ENCODE results near the gene PRR23B.
"Not testable (repeated sequence)": the region's sequence is repeated elsewhere in the genome, so short reads cannot be mapped to it uniquely, and the experiment has no call there.

PRR23B gene

DNA sequence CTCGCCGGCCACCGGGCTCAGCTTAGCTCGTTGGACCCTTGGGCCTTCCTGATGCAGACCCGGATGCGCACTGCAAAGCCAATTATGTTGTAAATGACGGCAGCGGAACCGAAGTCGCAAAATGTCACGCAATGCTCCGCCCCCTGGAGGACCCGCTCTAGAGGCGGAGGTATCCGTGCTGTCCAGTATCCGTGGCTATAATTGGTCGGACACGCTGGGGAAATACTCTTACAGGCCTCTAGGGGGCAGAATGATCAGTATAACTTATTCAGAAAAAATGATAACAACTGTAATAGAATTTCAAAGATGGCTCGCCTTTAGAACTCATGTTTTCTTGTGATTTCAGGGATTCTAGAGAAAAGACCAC is at the start of gene PRR23B:
Gene PRR23B, minus strand, starts transcription at position 59 of the 367 bp plus-strand sequence. CDS start 265 bp downstream, outside the sequence.
- no peak for DNase-seq

DNA sequence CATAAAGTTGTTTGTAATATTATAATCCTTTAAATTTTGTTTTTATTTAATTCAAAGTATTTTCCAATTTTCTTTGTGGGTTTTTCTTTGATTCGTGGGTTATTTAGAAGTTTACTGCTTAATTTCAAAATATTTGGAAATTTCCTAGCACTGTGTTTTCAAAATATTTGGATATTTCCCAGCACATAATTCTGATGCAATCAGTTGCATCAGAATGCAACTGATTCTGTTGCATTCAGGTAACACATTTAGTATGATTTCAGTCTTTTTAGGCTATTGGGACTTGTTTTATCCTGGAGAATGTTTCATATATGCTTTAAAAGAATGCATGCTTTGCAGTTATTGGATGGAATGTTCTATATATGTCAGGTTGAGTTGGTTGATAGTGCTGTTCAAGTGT is 42.2 kb upstream of the PRR23B start:
- DNase-seq: no peak

DNA sequence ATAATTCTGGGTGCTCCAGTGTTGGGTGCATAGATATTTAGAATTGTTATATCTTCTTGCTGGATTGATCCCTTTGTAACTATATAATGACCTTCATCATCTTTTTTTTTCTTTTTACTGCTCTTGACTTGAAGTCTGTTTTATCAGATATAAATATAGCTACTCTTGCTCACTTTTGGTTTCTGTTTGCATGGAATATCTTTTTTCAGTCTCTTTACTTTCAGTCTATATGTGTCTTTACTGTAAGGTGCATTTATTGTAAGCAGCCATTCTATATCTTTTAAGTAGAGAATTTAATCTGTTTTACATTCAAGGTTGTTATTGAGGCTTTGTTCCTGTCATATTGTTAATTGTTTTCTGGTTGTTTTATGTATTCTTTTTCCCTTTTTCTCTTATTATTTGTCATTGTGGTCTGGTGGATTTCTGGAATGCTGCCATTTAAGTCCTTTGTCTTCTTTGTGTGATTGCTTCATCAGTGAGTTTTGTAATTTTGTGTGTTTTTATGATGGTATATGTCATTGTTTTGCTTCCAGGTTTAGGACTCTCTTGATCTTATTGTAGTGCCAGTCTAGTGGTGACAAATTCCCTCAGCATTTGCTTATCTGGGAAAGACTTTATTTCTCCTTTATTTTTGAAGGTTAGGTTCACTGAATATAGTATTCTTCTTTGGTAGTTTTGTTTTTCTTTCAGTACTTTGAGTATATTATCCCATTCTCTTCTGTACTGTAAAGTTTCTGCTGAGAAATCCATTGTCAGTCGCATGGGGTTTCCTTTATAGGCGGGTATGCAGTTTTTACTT is 32.3 kb upstream of the PRR23B start:
- no peak for DNase-seq

DNA sequence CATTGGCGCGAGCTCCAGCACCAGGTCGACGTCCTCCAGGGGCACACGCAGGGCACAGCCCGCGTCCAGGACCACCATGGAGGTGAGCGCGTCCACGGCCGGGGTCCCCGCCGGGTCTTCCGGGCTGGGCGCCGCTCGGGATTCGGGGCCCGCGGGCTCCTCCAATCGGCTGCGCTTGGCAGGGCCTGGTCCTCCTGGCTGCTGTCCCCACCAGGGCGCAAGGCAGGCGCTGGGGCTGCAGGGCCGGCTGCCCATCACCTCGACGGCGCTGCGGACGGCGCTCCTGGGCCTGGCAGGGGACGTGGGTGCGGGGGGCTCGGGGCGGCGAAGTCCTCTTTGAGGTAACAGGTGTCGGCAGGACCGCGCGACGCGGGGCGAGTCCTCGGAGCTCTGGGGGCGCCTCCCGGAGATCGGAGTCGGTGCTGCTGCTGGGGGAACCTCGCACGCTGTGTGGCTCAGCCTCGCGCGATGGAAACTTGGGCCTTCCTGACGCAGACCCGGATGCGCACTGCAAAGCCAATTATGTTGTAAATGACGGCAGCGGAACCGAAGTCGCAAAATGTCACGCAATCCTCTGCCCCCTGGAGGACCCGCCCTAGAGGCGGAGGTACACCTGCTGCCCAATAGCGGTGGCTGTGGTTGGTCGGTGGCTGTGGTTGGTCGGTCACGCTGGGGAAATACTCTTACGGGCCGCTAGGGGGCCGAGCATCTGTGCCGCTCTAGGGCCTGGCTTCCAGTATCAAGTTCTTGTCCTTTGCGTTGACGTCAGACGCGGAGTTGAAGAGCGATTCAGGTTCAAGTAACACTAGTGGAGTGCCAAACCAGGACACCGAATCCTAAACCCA is 23.9 kb upstream of the PRR23B start, which contains the start of gene PRR23C:
Gene PRR23C, minus strand, starts transcription at position 527 of the 845 bp plus-strand sequence. Its CDS starts 272 bp downstream, at position 255.
- DNase-seq: no peak

DNA sequence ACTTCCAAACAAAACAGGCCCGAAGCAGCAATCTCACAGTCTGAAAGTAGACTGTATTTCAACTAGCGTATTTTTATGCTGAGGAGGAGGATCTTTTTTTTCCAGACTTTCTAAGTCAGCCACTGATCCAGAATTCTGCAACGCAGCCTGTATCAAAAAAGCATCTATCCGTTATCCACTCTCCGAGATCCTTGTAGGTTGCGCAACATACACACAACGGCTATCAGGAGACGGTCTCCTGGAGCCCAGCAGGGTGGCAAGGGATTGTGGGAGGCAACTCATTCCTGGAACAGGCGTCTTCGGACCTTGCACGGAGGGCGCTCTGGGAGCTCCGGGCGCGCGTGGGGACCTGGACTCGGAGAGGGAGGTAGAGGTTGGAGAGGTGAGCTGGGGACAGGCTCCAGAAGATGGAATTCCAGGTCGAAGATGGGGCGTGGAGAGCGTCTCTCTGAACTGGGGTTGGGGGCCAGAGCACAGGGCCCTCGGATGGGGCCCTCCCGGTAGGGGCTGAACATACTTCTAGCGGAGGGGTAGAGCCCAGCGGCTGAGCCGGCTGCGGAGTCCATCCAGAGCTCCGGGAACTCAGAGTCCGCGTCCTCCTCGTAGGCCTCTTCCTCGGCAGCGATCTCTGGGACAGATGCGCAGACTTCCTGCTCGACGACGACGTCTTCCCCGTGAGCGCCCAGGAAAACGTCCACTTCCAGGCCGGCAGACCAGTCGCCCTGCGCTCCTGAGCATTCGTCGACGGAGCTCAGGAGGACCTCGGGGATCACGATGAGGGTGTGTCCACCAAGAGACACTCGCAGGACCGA is 23.0 kb upstream of the PRR23B start:
- DNase-seq: no peak

DNA sequence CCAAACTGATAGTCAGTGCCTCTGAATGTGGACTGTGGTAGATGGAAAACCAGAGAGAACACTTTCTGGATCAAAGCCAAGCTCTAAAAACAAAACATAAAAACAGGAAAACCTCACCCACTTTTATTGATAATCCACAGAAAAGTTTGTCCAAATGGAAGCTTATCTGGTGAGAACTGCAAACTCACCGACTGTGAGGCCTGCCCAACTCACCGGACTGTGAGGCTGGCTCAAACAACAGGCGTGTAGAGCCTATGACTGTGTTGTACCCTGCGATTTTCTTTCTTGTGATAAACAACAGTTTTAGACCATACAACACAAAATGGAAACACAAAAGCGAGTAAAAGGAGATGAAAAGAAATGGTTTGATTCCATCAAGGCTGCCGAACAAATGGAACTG is 16.8 kb upstream of the PRR23B start:
- no peak for DNase-seq

DNA sequence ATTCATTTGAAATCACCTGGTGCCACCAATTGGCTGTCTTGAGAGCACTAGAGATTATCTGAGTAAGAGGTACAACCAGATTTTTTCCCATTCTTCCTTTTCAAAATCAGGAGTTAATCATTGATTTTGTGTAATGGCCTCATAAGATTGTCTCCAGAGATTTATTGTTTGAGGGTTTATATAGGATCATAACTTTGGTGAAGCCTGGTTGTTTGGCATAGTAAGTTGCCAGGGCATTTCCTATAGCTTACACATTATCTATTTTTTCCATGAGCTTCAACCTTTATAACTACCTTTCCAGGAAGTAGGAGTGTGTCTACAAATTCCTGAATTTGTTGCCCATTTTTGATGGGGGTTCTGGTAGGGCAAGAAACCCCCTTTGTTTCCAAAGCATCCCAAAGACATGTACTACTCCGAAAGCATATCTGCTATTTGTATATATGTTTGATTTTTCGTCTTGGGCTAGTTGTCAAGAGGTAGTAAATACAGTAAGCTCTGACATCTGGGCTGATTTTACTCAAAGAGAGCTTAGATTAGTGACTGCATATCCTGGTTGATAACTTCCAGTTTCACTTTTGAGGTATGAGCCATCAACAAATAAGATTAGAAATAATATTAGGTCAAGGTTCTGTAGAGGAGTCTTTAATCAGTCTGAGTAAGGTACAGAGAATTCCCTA is 11.7 kb upstream of the PRR23B start:
- no peak for DNase-seq

DNA sequence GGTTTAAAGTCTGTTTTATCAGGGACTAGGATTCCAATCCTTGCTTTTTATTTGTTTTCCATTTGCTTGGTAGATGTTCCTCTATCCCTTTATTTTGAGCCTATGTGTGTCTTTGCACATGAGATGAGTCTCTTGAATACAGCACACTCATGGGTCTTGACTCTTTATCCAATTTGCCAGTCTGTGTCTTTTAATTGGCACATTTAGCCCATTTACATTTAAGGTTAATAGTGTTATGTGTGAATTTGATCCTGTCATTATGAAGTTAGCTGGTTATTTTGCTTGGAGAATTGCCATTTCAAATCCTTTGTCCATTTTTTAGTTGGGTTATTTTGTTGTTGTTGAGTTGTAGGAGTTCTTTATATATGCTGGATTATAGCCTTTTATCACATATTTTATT is 9.8 kb upstream of the PRR23B start:
- DNase-seq: not testable (repeated sequence)

DNA sequence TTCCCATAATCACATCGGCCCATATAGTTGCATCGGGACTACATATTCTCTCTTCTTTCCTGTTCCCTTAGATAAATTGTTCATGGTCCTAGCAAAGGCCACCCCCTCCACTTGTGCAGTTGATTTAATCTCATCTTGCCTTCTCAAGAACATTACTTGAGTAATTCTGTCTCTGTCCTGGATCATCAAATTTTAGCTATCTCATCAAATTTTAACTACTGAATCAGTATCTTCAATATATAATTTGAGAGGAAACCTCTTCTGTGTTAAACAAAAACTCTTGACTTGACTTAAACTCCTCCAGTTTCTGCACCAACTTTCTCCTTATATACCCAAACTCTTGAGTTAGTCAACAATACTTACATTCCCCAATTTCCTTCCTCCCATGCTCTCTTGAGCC is 4.2 kb upstream of the PRR23B start:
- DNase-seq: no peak

DNA sequence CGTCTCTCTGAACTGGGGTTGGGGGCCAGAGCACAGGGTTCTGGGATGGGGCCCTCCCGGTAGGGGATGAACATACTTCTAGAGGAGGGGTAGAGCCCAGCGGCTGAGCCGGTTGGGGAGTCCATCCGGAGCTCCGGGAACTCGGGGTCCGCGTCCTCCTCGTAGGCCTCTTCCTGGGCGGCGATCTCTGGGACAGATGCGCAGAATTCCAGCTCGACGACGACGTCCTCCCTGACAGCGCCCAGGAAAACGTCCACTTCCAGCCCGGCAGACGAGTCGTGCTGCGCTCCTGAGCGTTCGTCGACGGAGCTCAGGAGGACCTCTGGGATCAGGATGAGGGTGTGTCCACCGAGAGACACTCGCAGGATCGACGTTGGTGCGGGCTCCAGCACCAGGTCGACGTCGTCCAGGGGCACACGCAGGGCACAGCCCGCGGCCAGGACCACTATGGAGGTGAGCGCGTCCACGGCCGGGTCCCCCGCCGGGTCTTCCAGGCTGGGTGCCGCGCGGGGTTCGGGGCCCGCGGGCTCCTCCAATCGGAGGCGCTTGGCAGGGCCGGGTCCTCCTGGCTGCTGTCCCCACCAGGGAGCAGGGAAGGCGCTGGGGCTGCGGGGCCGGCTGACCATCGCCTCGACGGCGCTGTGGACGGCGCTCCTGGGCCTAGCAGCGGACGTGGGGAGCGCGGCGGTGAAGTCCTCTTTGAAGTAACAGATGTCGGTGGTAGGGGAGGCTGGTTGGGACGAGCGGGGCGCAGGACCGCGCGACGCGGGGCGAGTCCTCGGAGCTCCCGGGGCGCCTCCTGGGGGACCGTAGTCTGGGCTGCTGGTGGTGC is 474 bp downstream of the PRR23B start:
- no peak for DNase-seq

DNA sequence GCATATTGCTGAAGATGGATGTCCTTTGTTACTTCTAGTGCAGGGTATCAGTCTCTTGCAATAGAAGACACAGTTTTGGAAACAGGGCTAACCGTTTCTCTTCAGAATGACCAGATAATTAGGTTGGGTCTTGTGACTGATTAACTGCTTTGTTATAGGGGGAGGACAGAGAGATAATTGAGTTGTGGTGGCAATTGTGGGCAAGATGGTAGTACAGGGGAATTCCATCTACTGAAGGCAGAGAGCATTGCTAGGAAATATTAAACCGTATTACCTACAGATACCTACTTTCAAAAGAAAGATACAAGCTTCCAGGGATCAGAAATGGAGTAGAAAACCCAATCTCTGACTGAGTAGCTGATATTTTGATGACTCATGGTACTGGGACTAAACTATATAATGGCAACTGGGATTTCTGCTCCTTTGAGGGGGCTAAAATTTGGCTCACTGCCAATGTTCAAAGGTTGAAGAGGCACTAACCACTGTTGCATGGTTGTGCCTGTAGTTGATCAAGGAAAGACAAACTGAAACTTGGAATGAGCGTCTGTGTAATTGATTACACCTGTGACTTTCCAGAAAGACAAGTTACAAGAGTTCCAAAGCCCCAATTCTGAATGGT is 4.2 kb downstream of the PRR23B start:
- DNase-seq: no peak

DNA sequence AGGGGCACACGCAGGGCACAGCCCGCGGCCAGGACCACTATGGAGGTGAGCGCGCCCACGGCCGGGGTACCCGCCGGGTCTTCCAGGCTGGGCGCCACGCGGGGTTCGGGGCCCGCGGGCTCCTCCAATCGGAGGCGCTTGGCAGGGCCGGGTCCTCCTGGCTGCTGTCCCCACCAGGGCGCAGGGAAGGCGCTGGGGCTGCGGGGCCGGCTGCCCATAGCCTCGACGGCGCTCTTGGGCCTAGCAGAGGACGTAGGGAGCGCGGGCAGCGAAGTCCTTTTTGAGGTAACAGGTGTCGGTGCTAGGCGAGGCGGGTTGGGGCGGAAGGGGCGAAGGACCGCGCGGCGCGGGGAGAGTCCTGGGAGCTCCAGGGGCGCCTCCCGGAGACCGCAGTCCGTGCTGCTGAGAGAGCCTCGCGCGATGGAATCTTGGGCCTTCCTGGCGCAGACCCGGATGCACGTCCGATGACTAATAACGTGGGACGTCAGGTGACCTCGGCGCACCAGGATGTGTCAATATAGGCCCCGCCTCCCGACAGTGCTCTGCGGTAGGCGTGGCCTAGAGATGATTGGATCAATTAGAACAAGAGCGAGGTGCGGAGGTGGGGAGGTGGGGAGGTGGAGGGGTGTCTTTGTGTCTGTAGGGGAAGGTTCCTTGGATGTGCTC is 14.5 kb downstream of the PRR23B start, which contains the start of gene PRR23A:
Gene PRR23A, minus strand, starts transcription at position 218 of the 666 bp plus-strand sequence. Its CDS starts 0 bp downstream, at position 218.
- DNase-seq: no peak

DNA sequence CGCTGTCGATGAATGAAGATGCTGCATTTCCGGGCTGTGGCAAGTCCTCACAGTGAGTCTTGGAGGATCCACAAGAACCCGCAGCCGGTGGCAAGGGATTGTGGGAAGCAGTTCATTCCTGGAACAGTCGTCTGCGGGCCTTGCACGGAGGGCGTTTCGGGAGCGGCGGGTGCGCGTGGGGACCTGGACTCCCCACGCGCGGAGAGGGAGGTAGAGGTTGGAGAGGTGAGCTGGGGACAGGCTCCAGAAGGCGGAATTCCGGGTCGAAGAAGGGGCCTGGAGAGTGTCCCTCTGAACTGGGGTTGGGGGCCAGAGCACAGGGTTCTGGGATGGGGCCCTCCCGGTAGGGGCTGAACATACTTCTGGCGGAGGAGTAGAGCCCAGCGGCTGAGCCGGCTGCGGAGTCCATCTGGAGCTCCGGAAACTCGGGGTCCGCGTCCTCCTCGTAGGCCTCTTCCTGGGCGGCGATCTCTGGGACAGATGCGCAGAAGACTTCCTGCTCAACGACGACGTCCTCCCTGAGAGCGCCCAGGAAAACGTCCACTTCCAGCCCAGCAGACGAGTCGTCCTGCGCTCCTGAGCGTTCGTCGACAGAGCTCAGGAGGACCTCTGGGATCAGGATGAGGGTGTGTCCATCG is 15.3 kb downstream of the PRR23B start:
- no peak for DNase-seq

DNA sequence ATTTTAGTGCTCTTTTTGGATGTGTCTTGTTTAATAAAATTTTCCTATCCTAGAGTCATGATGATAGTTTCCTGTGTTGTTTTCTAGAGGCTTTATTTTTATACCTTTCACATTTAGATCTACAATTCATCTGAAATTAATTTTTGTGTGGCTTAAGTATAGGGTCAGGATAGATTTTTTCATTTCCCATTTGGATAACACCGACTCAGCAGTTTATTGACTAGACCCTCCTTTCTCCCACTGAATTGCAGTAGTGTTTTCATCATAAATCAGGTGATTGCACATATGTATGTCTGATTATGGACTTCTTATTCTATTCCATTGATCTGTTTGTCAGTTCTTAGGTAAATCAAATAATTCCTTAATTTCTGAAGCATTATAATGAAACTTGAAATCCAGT is 25.0 kb downstream of the PRR23B start:
- no peak for DNase-seq

DNA sequence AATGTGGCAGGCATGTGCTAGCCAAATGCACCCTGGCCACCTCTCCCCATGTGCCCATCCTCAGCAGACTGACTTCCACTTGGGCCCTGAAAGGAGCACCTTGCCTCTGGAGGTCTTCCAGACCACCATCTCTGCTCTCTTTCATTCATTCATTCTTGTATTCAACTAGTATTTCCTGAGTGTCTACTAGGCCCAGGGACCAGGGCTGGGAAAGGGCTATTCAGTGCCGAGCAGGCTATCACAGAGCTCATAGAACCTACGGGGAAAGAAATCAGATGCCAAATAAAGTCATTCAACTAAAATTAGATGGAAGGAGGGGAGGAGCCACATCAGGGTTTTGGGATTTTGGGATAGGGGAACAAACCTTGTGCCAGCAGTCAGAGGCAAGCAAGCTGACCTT is 33.5 kb downstream of the PRR23B start:
- DNase-seq: no peak

DNA sequence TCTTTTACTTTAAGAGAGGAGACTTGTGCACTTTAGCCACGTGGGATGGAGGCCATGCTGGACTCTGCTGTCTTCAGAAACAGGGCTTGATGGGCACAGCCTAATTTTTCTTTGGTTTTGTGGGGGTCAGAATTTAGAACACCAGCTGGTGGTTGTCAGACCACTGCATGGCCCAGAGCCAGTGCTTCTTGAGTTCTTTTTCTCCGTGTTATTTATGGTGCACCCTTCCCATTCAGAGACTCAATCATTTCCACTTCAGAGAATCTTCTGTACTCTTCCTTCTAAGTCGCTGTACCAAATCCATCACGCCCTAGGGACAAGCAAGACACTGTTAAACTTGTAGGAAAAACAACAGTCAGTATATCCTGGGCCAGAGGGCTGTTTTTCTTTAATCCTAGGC is 34.8 kb downstream of the PRR23B start:
- DNase-seq: no peak

DNA sequence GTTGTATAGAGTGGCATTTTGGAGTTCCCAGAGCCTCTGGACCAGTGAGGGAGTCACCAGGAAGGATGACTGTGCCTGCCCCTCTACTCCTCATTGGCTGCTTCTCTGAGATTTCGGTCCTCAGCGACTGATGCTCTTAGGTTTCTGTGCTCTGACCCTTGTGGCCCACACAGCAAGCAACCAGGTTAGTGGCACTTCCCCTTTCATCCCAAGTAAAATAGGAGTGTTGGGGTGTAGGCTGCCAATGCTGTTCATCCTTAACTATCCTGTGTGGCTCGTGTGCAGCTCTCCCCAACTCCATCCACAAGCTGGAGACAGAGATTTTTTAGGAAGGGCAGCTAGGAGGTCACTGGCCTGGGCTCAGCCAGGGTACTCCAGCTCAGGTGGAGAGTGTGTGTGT is 35.9 kb downstream of the PRR23B start:
- no peak for DNase-seq

DNA sequence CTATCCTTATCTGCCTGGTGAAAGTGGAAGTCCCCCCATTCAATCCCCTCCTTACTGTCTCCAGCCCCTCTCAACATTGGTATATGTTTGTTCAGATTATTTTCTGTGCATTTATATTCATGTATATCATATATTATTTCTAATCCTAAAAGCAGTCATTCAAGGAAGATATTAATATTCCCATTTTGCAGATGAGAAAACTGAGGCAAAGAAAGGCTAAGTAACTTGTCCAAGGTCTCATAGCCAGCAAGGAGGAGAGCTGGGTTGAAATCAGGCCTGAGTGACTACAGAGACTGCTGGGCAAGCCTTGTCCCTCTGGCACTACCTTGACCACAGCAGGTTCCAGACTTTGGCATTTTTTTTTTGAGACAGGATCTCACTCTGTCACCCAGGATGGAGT is 44.7 kb downstream of the PRR23B start:
- no peak for DNase-seq

DNA sequence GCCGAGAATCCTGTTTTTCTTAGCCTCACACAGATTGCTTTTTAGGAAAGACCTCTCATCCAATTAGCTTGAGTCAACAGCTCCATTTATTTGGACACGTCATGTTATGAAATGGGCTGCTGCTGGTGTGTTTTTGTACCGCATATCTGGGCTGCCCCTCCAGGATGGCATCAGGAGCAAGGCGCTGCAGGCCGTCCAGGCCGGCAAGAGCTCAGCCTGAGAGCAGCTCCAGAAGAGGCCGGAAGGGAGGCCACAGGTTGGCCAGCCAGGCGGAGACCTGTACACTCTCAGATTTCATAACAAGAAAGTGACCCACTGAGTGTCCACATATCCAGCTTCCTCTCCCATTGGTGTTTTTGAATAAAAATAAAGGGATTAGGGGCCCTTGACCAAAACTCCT is 45.4 kb downstream of the PRR23B start:
- no peak for DNase-seq

DNA sequence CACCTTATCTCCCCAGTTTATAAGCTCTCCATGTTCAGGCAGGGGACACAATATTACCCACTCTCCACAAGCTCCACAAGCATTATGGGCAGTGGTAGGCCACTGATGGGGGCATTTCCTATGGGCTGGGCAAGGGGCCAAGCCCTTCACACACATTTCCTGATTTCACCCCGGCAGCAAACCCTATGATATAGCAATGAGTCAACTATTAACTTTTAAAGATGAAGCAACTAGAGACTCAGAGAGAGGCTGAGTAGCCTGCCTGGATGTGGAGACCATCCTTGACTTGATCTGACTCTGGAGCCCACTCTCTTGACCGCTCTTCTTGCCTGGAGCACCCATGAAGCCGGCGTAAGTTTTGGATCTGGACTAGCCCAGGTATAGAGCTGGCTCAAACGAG is 46.3 kb downstream of the PRR23B start:
- DNase-seq: no peak

All from cerebellar nuclear complex (tissue), 1 donor.